NOMO-1 (cell line): ENCODE data around the gene BPGM.

Experiments
- DNase-seq, 2 experiments: peaks; one replicate each; lab custom pipeline; 2025; ENCODE audit not compliant: unreplicated experiment in 2 of 2; lab: John Stamatoyannopoulos, UW

BPGM gene

GRCh38 chr7:134646425-134647305 is at the start of gene BPGM:
BPGM (plus strand) TSS chr7:134646853; CDS start chr7:134661508, 14,655 bp downstream.
- DNase-seq, result peak; percentile 82 to 88

GRCh38 chr7:134599371-134599770 is 47.3 kb upstream of the BPGM start:
- no peak for DNase-seq

GRCh38 chr7:134601459-134601858 is 45.2 kb upstream of the BPGM start:
- no peak for DNase-seq

- peak; percentile 47 to 79 for DNase-seq
Measured at GRCh38 chr7:134602881-134603451, 43.7 kb upstream of the BPGM start.

GRCh38 chr7:134605978-134606923 is 40.4 kb upstream of the BPGM start:
- DNase-seq, result peak in 1 of 2 experiments; percentile 24

- DNase-seq, result no peak
Measured at GRCh38 chr7:134611611-134612151, 35.0 kb upstream of the BPGM start.

- DNase-seq, result no peak
Measured at GRCh38 chr7:134612197-134612596, 34.5 kb upstream of the BPGM start.

- peak in 1 of 2 experiments; percentile 57 for DNase-seq
Measured at GRCh38 chr7:134613623-134614347, 32.9 kb upstream of the BPGM start.

GRCh38 chr7:134616611-134617010 is 30.0 kb upstream of the BPGM start:
- DNase-seq, result no peak

- peak in 1 of 2 experiments; percentile 35 for DNase-seq
Measured at GRCh38 chr7:134618756-134619530, 27.7 kb upstream of the BPGM start.

GRCh38 chr7:134619627-134620331 is 26.9 kb upstream of the BPGM start:
- DNase-seq, result no peak

GRCh38 chr7:134622303-134622995 is 24.2 kb upstream of the BPGM start:
- DNase-seq, result no peak

GRCh38 chr7:134623193-134623592 is 23.5 kb upstream of the BPGM start:
- no peak for DNase-seq

GRCh38 chr7:134625550-134625949 is 21.1 kb upstream of the BPGM start:
- no peak for DNase-seq

GRCh38 chr7:134627109-134627774 is 19.4 kb upstream of the BPGM start:
- DNase-seq, result no peak

- DNase-seq, result no peak
Measured at GRCh38 chr7:134627775-134628153, 18.9 kb upstream of the BPGM start.

GRCh38 chr7:134629445-134629844 is 17.2 kb upstream of the BPGM start:
- no peak for DNase-seq

- no peak for DNase-seq
Measured at GRCh38 chr7:134630237-134630636, 16.4 kb upstream of the BPGM start.
